Pancreas (tissue), 10 donors: ENCODE measurements around the gene B3GNT2. TPM values are rescaled to one million over a fixed set of nuclear protein-coding genes. Genes with fewer than 3 reads are reported as not detected.

Experiments used
- ATAC-seq, 4 donors: fragments of 200-7000 bp; cut with Tn5 transposase; one replicate each; pipeline versions ENCODE4 v1.8.0 to v1.9.1; 2020; ENCODE audit warnings: mild to moderate bottlenecking in 4 of 4, moderate library complexity in 4 of 4
- DNase-seq, 6 donors: peaks; one replicate each; pipeline ENCODE4 v3.0.0-alpha.2; 2020
- FAIRE-seq: peaks from 2 replicates; lab custom pipeline; 2012; peaks lifted over from hg19 to GRCh38; lab: Jason Lieb, UNC
- H3K27ac ChIP-seq, 4 donors: fragments of 200-600 bp; sonication (generic); 1 replicate in 3 of 4; 2 replicates in 1 of 4; pipeline versions ENCODE4 v1.5.0 to v1.8.0; 2020
- H3K27me3 ChIP-seq, 4 donors: fragments of 200-600 bp; one replicate each; pipeline ENCODE4 v1.8.0; 2021
- H3K36me3 ChIP-seq, 3 donors: fragments of 200-600 bp; sonication (generic) in 1 of 3; one replicate each; pipeline versions ENCODE4 v1.5.0 to v1.8.0; 2020 to 2021
- H3K4me1 ChIP-seq, 3 donors: fragments of 200-600 bp; one replicate each; pipeline ENCODE4 v1.8.0; 2021
- H3K4me3 ChIP-seq, 4 donors: fragments of 200-600 bp; sonication (generic) in 2 of 4; one replicate each; pipeline versions ENCODE4 v1.5.0 to v1.8.0; 2020 to 2021
- H3K9me3 ChIP-seq, 4 donors: fragments of 200-600 bp; one replicate each; pipeline ENCODE4 v1.8.0; 2021
- CTCF ChIP-seq, 4 donors: fragments of 200-600 bp; sonication (generic) in 3 of 4; IDR thresholded peaks; one replicate each; pipeline versions ENCODE4 v1.5.0 to v1.8.0; 2021; ENCODE audit warnings: antibody characterized with exemption in 4 of 4
- WGBS, 2 donors: extraction: QIAGEN DNeasy Blood & Tissue Kit; methylation state at CpG; one replicate each; pipeline ENCODE4 v1.1.7; 2013; 5-methylcytosine and 5-hydroxymethylcytosine counted together
- intact Hi-C, 3 donors: fragments of 100-400 bp; cut with DNase I; formaldehyde crosslinking; loops; one replicate each; pipeline versions ENCODE4 v1.11.1 to v1.14.2; 2022
- polyA plus RNA-seq, 2 donors: library from polyadenylated mRNA; stranded (reverse); fragments of 200-250 nt; gene quantifications; one replicate each; pipeline ENCODE4 v1.2.3, GENCODE V29; 2013
- total RNA-seq, 6 donors: library from RNA; stranded (reverse); fragmentation: NEBNext Ultra II Directional in 4 of 6; extraction: Animal tissue kit (Norgen Biotek cat#: 25700) in 4 of 6; gene quantifications; one replicate each; pipeline versions ENCODE4 v1.2.1 to v1.2.4, GENCODE V29; 2021 to 2023
- donor health status: healthy with polysubstance abuse.
- donor health status: DM: no; HTN: no; CAD: no; lungs with moderate emphysema.
- donor health status: DM: no; HTN: no; CAD: no.
- donor health status: control.
- donor health status: control.
- donor health status: Bipolar disorder and iron deficiency.
- donor health status: DM: yes; HTN: yes; CAD: no.
- donor health status: DM: no; HTN: no; CAD: no.
- donor health status: DM: no; HTN: no; CAD: no.
- donor health status: DM: yes; HTN: yes; CAD: no.

The B3GNT2 gene
- total and polyA plus RNA-seq, 8 donors = 3.7 to 15.4 (median 11.2) TPM

DNA sequence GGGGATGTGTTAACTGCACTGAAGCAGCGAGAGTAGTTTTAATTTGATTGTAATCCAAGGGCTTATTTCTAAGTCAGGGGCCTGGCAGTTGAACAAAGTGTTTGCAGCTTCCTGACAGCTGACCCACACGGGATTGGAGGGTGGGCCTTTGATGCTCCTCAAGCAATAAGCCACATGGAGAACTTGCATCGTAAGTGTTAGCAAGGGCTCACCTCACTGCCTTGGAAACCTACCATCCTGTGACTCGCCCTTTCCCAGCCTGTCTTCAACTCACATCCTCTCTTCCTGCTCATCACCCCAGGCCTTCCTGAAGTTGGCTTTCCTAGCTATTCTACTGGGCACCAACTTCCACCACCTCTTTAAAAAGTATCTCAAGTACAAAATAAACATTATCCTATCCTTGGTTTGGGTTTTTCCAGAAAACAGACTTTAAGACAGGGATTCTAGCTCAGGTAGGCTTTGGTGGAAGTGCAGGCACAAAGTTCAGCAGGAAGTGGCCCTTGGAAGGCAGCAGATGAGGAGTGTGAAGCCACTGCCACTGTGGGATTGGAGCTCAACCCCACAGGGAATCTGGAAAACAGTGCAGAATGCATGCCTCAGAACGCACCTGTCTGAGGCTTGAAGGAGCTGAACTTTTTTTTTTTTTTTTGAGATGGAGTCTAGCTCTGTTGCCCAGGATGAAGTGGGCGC is 31.6 kb downstream of the B3GNT2 start:
- no peak for TF ChIP-seq CTCF (IDR thresholded peaks at IDR 0.05)
- Histone ChIP-seq H3K9me3 (no peaks in the 10 kb centered on the region), H3K36me3 (peaks cover 0 to 6% (median 0%) of the 10 kb centered on the region in 3 donors), H3K27me3 (no peaks in the 10 kb centered on the region), H3K27ac (no peak overlapping the region), H3K4me1 (peaks cover 0 to 5% (median 0%) of the 10 kb centered on the region in 3 donors), H3K4me3 (no peak overlapping the region)
- no peak for DNase-seq
- no peak for ATAC-seq
- intact Hi-C loops = no loop called here
- FAIRE-seq = no peak
- WGBS, 2 donors = 89 to 91% methylated on average over 6 of the region's 6 CpGs

DNA sequence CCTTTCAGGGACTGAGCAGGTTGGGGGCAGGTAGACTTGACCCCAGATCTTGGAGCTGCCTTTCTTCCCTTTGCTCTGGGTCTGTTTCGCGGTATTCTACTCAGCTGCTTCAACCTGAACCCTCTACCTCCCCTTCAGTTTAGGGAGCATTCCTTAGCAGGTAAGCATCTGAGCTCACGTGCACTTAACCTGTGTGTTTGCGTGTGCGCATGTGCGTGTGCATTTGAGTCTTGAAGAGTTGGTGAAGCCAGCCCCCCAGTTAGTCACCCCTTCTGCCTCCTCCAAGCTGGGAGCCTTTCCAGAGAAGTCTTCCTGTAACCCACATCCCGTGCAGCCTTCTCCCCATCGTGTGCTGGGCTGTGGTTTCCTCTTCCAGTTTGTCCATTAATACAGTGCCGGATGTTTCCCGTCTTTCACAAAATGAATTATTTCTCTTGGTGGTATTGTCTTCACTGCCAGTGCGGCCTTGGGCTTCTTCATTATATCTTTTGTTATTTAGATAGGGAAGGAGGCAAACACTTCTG is 33.2 kb downstream of the B3GNT2 start:
- DNase-seq (no peak), ATAC-seq (no peak), FAIRE-seq (no peak)
- no peak for TF ChIP-seq CTCF (IDR thresholded peaks at IDR 0.05)
- peaks cover 0 to 6% (median 0%) of the 10 kb centered on the region in 3 donors for H3K36me3 ChIP-seq
- peaks cover 0 to 3% (median 0%) of the 10 kb centered on the region in 3 donors for H3K4me1 ChIP-seq
- H3K27ac ChIP-seq = no peak overlapping the region
- H3K27me3 ChIP-seq = no peaks in the 10 kb centered on the region
- H3K4me3 ChIP-seq = no peak overlapping the region
- no peaks in the 10 kb centered on the region for H3K9me3 ChIP-seq
- intact Hi-C loops = no loop called here
- 85 to 92% methylated on average over 11 of the region's 11 CpGs for WGBS, 2 donors

GRCh38 chr2:62231541-62231940 is 35.6 kb downstream of the B3GNT2 start:
- DNase-seq (no peak), FAIRE-seq (no peak), ATAC-seq (no peak)
- no peak for TF ChIP-seq CTCF (IDR thresholded peaks at IDR 0.05)
- Histone ChIP-seq H3K4me1 (no peaks in the 10 kb centered on the region), H3K36me3 (peaks cover 0 to under 1% (median 0%) of the 10 kb centered on the region in 3 donors), H3K9me3 (no peaks in the 10 kb centered on the region), H3K27ac (no peak overlapping the region), H3K4me3 (no peak overlapping the region), H3K27me3 (no peaks in the 10 kb centered on the region)
- WGBS, 2 donors = 71 to 84% methylated on average over 4 of the region's 4 CpGs
- intact Hi-C loops = no loop called here

DNA sequence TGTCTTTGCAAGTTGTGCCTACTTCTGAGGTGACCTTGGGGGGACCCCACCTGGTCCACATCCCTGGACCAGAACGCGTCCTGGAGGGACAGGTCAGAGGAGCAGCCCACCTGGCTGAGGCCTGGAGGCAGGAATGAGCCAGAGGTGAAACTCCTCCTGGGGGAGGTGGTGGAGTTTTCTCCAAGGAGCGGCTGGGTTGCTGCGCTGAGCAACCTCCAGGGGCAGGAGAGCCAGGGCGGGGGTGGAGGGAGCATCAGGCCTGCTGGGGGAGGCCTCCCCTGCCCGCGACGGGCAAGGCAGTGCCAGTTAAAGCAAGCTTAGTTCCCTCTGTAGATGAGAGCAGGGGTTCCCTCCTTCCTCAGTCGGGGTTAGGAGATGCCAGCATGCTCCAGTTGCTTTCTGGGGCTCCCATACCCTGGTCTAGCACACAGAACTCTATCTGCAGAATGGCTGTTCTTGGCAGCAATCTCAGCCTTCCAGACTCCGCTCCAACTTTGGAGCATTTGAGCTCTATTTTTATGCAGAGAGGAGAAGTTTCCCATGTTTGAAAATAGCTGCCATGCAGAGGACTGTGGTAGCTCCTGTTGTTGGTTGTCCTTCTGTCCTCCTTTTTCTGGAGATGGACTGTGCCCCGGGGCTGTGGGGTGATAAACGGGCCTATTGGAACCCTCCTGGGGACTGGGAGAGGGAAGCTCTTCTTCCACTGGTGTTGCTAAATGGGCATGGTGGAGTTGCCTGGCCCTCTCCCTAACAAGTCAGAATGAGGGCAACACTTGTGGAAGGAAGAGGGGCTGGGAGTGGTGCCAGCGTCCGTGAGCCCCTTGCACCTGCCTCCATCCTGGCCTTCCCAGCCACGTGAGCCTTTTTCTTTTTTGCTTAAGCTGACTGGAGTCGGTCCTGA is 39.1 kb downstream of the B3GNT2 start:
- intact Hi-C loops = no loop called here
- 83 to 86% methylated on average over 15 to 16 of the region's 16 CpGs for WGBS, 2 donors
- no peak for TF ChIP-seq CTCF (IDR thresholded peaks at IDR 0.05)

More for the DNA sequence above, 39.1 kb downstream of the B3GNT2 start:
- no peaks in the 10 kb centered on the region for H3K36me3 ChIP-seq
- H3K27ac ChIP-seq = no peak overlapping the region
- no peaks in the 10 kb centered on the region for H3K9me3 ChIP-seq
- FAIRE-seq (no peak), ATAC-seq (no peak), DNase-seq (no peak)
- H3K4me1 ChIP-seq = no peaks in the 10 kb centered on the region
- no peak overlapping the region for H3K4me3 ChIP-seq
- no peaks in the 10 kb centered on the region for H3K27me3 ChIP-seq
